GM12878 (cell line): ENCODE measurements around the gene MKRN2. TPM values are rescaled to one million over a fixed set of nuclear protein-coding genes. Genes with fewer than 3 reads are reported as not detected.

ENCODE experiments used
- ATAC-seq: fragments of 200-7000 bp; cut with Tn5 transposase; 3 replicates; pipeline ENCODE4 v1.9.1; 2020; ENCODE audit warnings: mild to moderate bottlenecking, moderate library complexity
- BruUV-seq: library from RNA; stranded (reverse); fragments of 400-500 nt; replicated peaks from 2 replicates; lab custom pipeline; 2021; lab: Mats Ljungman, UMichigan
- CTCF ChIA-PET: fragments of 300-600 bp; sonication (Branson Sonifier 250); formaldehyde crosslinking; extraction: SDS; loops from one replicate; lab custom pipeline; 2021; ENCODE audit warnings: inconsistent platforms; lab: Yijun Ruan, JAX
- POLR2A ChIA-PET: fragments of 350-600 bp; formaldehyde crosslinking; extraction: SDS; loops from one replicate; lab custom pipeline; 2021; ENCODE audit warnings: inconsistent platforms; lab: Charles Lee
- RAD21 ChIA-PET: fragments of 300-600 bp; sonication (Branson Sonifier 250); formaldehyde crosslinking; loops from one replicate; lab custom pipeline; 2023; ENCODE audit warnings: antibody characterized with exemption; ENCODE audit not compliant: unreplicated experiment; lab: Charles Lee
- SMC1A ChIA-PET: fragments of 300-600 bp; sonication (Branson Sonifier 250); formaldehyde crosslinking; loops from one replicate; lab custom pipeline; 2023; ENCODE audit not compliant: unreplicated experiment, uncharacterized antibody; lab: Charles Lee
- DNase-seq: peaks from one replicate; pipeline ENCODE4 v3.0.0-alpha.2; 2011; ENCODE audit warnings: low read depth, low spot score
- FAIRE-seq: peaks from 3 replicates; lab custom pipeline; 2011; peaks lifted over from hg19 to GRCh38; lab: Jason Lieb, UNC
- H2AFZ ChIP-seq: 2 replicates; pipeline ENCODE4 v1.6.0; 2011; ENCODE audit warnings: low read depth, low read length, control low read depth; ENCODE audit not compliant: control insufficient read depth
- H3K27ac ChIP-seq: 2 replicates; pipeline ENCODE4 v1.5.1; 2011; ENCODE audit warnings: control low read depth; ENCODE audit not compliant: control insufficient read depth, insufficient read depth
- H3K27me3 ChIP-seq, 2 experiments: replicated peaks in 1 of 2; 2 replicates each; pipeline versions ENCODE4 v1.6.0 to v1.6.1; 2011; ENCODE audit warnings: low read length in 1 of 2; ENCODE audit not compliant: control insufficient read depth in 2 of 2, insufficient read depth in 2 of 2
- H3K36me3 ChIP-seq, 2 experiments: 2 replicates each; pipeline ENCODE4 v1.5.1; 2011; ENCODE audit warnings: low read length in 1 of 2; ENCODE audit not compliant: control insufficient read depth in 2 of 2, insufficient read depth in 2 of 2
- H3K4me1 ChIP-seq: 2 replicates; pipeline ENCODE4 v1.6.1; 2011; ENCODE audit warnings: mild to moderate bottlenecking, low read length, moderate library complexity, mixed read lengths; ENCODE audit not compliant: control insufficient read depth, insufficient read depth
- H3K4me2 ChIP-seq: 2 replicates; pipeline ENCODE4 v1.6.0; 2011; ENCODE audit warnings: control low read depth; ENCODE audit not compliant: control insufficient read depth, insufficient read depth
- H3K4me3 ChIP-seq: fragments of 200-600 bp; sonication (generic); 2 replicates; pipeline ENCODE4 v1.5.1; 2016
- H3K79me2 ChIP-seq: 2 replicates; pipeline ENCODE4 v1.6.0; 2011; ENCODE audit warnings: low read length; ENCODE audit not compliant: control insufficient read depth, insufficient read depth
- H3K9ac ChIP-seq: 2 replicates; pipeline ENCODE4 v1.8.0; 2011; ENCODE audit warnings: low read length, control low read depth, mixed read lengths; ENCODE audit not compliant: control insufficient read depth, insufficient read depth
- H3K9me3 ChIP-seq: replicated peaks from 3 replicates; pipeline ENCODE4 v1.5.1; 2011; ENCODE audit warnings: mild to moderate bottlenecking, low read length; ENCODE audit not compliant: control insufficient read depth, insufficient read depth
- H4K20me1 ChIP-seq: 2 replicates; pipeline ENCODE4 v1.6.0; 2011; ENCODE audit not compliant: control insufficient read depth, insufficient read depth
- FOS ChIP-seq: IDR thresholded peaks from 3 replicates; pipeline ENCODE4 v1.6.1; 2011; ENCODE audit warnings: borderline replicate concordance; ENCODE audit not compliant: insufficient read length; ENCODE audit errors: extremely low read depth
- GABPA ChIP-seq: IDR thresholded peaks from 2 replicates; pipeline ENCODE4 v1.6.1; 2014; ENCODE audit warnings: antibody characterized with exemption, low read depth, mild to moderate bottlenecking, inconsistent platforms
- HCFC1 ChIP-seq: fragments of 150-350 bp; IDR thresholded peaks from 2 replicates; pipeline ENCODE4 v1.6.1; 2014; ENCODE audit warnings: low read length
- HDAC2 ChIP-seq: fragments of 200-600 bp; sonication (generic); IDR thresholded peaks from 2 replicates; pipeline ENCODE4 v1.6.1; 2017
- NRF1 ChIP-seq: conservative IDR thresholded peaks from 2 replicates; pipeline ENCODE4 v1.6.1; 2011; ENCODE audit warnings: mild to moderate bottlenecking, low read depth, low read length, improper control_type of control experiment
- POLR2A ChIP-seq: IDR thresholded peaks from 2 replicates; pipeline ENCODE4 v1.6.1; 2011; ENCODE audit warnings: low read depth, mild to moderate bottlenecking, low read length
- RAD21 ChIP-seq: IDR thresholded peaks from 2 replicates; pipeline ENCODE4 v1.6.1; 2011; ENCODE audit warnings: mild to moderate bottlenecking, low read depth, low read length, moderate library complexity; ENCODE audit not compliant: insufficient read depth
- RBBP5 ChIP-seq: fragments of 200-600 bp; sonication (generic); conservative IDR thresholded peaks from 2 replicates; pipeline ENCODE4 v1.6.1; 2016
- RELA ChIP-seq: fragments of 450-650 bp; IDR thresholded peaks from 2 replicates; pipeline ENCODE4 v1.8.0; 2014; ENCODE audit warnings: borderline replicate concordance; ENCODE audit not compliant: partially characterized antibody
- TAF1 ChIP-seq: IDR thresholded peaks from 2 replicates; pipeline ENCODE4 v1.6.1; 2011; ENCODE audit warnings: mild to moderate bottlenecking, low read depth, low read length, borderline replicate concordance
- TCF7 ChIP-seq: IDR thresholded peaks from 2 replicates; pipeline ENCODE4 v1.6.1; 2014; ENCODE audit warnings: antibody characterized with exemption, borderline replicate concordance
- WGBS: methylation state at CpG from one replicate; pipeline ENCODE4 v1.1.6; 2016; ENCODE audit warnings: low lambda C conversion rate; ENCODE audit not compliant: insufficient replicate concordance, insufficient coverage; ENCODE audit errors: missing lambda C conversion rate; 5-methylcytosine and 5-hydroxymethylcytosine counted together
- in situ Hi-C: fragments of 300-500 bp; cut with MboI; formaldehyde crosslinking; loops from 9 replicates; pipeline ENCODE4 v1.14.3; 2018; ENCODE audit warnings: mixed read lengths
- intact Hi-C: fragments of 100-400 bp; cut with micrococcal nuclease; formaldehyde crosslinking; loops from one replicate; pipeline ENCODE4 v1.14.2; 2022; ENCODE audit not compliant: unreplicated experiment
- polyA plus RNA-seq, 11 experiments: library from polyadenylated mRNA; depleted of rRNA in 4 of 11; unstranded in 6 of 11; stranded (reverse) in 5 of 11; fragments of >200 nt; fragmentation: Nextera tagmentation in 4 of 11; fragmentation: Illumina TruSeq in 1 of 11; extraction: Ambion mirVana in 4 of 11; extraction: Trizol in 1 of 11; gene quantifications; 1 replicate in 1 of 11; 2 replicates in 10 of 11; pipeline versions ENCODE4 v1.2.1 to v1.2.3, GENCODE V29; 2011 to 2016; ENCODE audit warnings: inconsistent platforms in 2 of 11, missing spikeins in 2 of 11, low read depth in 1 of 11
- total RNA-seq, 4 experiments: library from RNA; depleted of rRNA in 3 of 4; stranded (reverse); fragments of >200 nt in 3 of 4; fragmentation: Illumina TruSeq in 1 of 4; extraction: Trizol in 1 of 4; gene quantifications; 2 replicates each; pipeline versions ENCODE4 v1.2.1 to v1.2.3, GENCODE V29; 2013 to 2021

MKRN2 gene
- total and polyA plus RNA-seq, 10 of the 15 experiments (the other 5 are each of a cell fraction or from before 2014, with no cell fraction given): 15.4 to 40.7 (median 34.4) TPM

GRCh38 chr3:12516873-12517272, 40.0 kb upstream of the MKRN2 start:
- Histone ChIP-seq H3K27ac (no peak overlapping the region), H3K27me3 (no peaks in the 10 kb centered on the region), H3K36me3 (peaks cover 0 to 5% of the 10 kb centered on the region in 2 experiments; a peak in 2 of 4 replicates), H3K4me2 (no peak overlapping the region)
- BruUV-seq: no TSS peak
- CTCF ChIA-PET: no interaction called here
- POLR2A ChIA-PET: no interaction called here
- FAIRE-seq: no peak
- RAD21 ChIA-PET: no interaction called here
- WGBS: 97% methylated on average over 11 of the region's 11 CpGs
- in situ Hi-C loops: no loop called here
- TF ChIP-seq RELA (no peak), GABPA (no peak), RBBP5 (no peak), HCFC1 (no peak), TAF1 (no peak), NRF1 (no peak), FOS (no peak), POLR2A (no peak), RAD21 (no peak), HDAC2 (no peak), TCF7 (no peak)
- TF ChIP-seq, all 136 proteins: peak for 0
- SMC1A ChIA-PET: interaction anchor here (0.5 kb wide), 1 partner anchor 44 kb away, joined by 4 read pairs; no protein-coding TSS in a partner anchor
- ATAC-seq (no peak), DNase-seq (no peak)
- Histone ChIP-seq H3K9me3 (no peaks in the 10 kb centered on the region), H4K20me1 (no peaks in the 10 kb centered on the region), H3K4me3 (no peak overlapping the region), H2AFZ (no peak overlapping the region), H3K79me2 (no peaks in the 10 kb centered on the region), H3K9ac (no peak overlapping the region), H3K4me1 (no peaks in the 10 kb centered on the region)
- intact Hi-C loops: no loop called here
